K562 (cell line): ENCODE measurements around the gene CS. TPM values are rescaled to one million over a fixed set of nuclear protein-coding genes. Genes with fewer than 3 reads are reported as not detected.

ENCODE experiments used
- FOXJ3 ChIP-seq: sonication (generic); formaldehyde crosslinking; IDR thresholded peaks from 2 replicates; pipeline ENCODE4 v1.4.0; 2020; ENCODE audit warnings: mild to moderate bottlenecking, missing genetic modification reagents
- GABPA ChIP-seq: fragments of 200-800 bp; sonication (Bioruptor generic); conservative IDR thresholded peaks from 2 replicates; pipeline ENCODE4 v1.6.1; 2016; ENCODE audit warnings: low read depth, missing genetic modification characterization, missing compliant biosample characterization
- HNRNPH1 ChIP-seq: fragments of 200-400 bp; formaldehyde crosslinking; optimal IDR thresholded peaks from 2 replicates; pipeline ENCODE3; 2017; ENCODE audit warnings: low read depth, mild to moderate bottlenecking, low read length, moderate library complexity
- HNRNPLL ChIP-seq: fragments of 200-400 bp; formaldehyde crosslinking; IDR thresholded peaks from 2 replicates; pipeline ENCODE4 v1.6.1; 2017; ENCODE audit warnings: low read length, low read depth, mild to moderate bottlenecking; ENCODE audit not compliant: poor library complexity, severe bottlenecking
- L3MBTL2 ChIP-seq: fragments of 450-650 bp; IDR thresholded peaks from 2 replicates; pipeline ENCODE4 v1.6.1; 2016; ENCODE audit warnings: mild to moderate bottlenecking, moderate library complexity
- NR2C2 ChIP-seq, 2 experiments: fragments of 200-800 bp in 1 of 2; sonication (Bioruptor generic) in 1 of 2; sonication (generic) in 1 of 2; formaldehyde crosslinking in 1 of 2; IDR thresholded peaks; 2 replicates each; pipeline versions ENCODE4 v1.6.1 to v1.8.0; 2016 to 2022; ENCODE audit warnings: mild to moderate bottlenecking in 1 of 2, missing compliant biosample characterization in 1 of 2, missing genetic modification characterization in 1 of 2, missing genetic modification reagents in 1 of 2
- POLR2G ChIP-seq: fragments of 200-400 bp; formaldehyde crosslinking; IDR thresholded peaks from 2 replicates; pipeline ENCODE4 v1.6.1; 2017; ENCODE audit warnings: low read depth, mild to moderate bottlenecking, antibody characterized with exemption, low read length, moderate library complexity
- TRIM24 ChIP-seq, 2 experiments: fragments of 450-650 bp; IDR thresholded peaks; 2 replicates each; pipeline ENCODE4 v1.6.1; 2016
- ZBTB40 ChIP-seq, 2 experiments: fragments of 450-650 bp in 1 of 2; sonication (generic) in 1 of 2; formaldehyde crosslinking in 1 of 2; IDR thresholded peaks; 2 replicates each; pipeline versions ENCODE4 v1.7.1 to v1.9.0; 2016 to 2022; ENCODE audit warnings: inconsistent platforms in 1 of 2, mild to moderate bottlenecking in 1 of 2, missing genetic modification reagents in 1 of 2
- ZNF512 ChIP-seq: IDR thresholded peaks from 2 replicates; pipeline ENCODE4 v1.6.1; 2016; ENCODE audit warnings: missing genetic modification characterization, missing compliant biosample characterization
- polyA plus RNA-seq, 8 experiments: library from polyadenylated mRNA; depleted of rRNA in 4 of 8; stranded (reverse) in 5 of 8; unstranded in 3 of 8; fragments of >200 nt; fragmentation: Nextera tagmentation in 2 of 8; fragmentation: Illumina TruSeq in 1 of 8; extraction: Ambion mirVana in 2 of 8; extraction: Trizol in 1 of 8; gene quantifications; 2 replicates each; pipeline versions ENCODE4 v1.2.1 to v1.2.3, GENCODE V29; 2011 to 2014; ENCODE audit warnings: inconsistent platforms in 1 of 8, missing spikeins in 1 of 8
- total RNA-seq, 7 experiments: library from RNA; depleted of rRNA in 6 of 7; stranded (reverse); fragments of >200 nt in 6 of 7; fragmentation: Illumina TruSeq in 2 of 7; extraction: Trizol in 2 of 7; gene quantifications; 2 replicates each; pipeline versions ENCODE4 v1.2.1 to v1.2.3, GENCODE V29; 2011 to 2021; ENCODE audit warnings: low replicate concordance in 1 of 7
- TF ChIP-seq, protein P1 (sequence below), 2 experiments: fragments of 150-350 bp in 1 of 2; IDR thresholded peaks; 2 replicates each; pipeline ENCODE4 v1.6.1; 2012 to 2016; ENCODE audit warnings: low read depth in 2 of 2, low read length in 2 of 2, mild to moderate bottlenecking in 1 of 2, moderate library complexity in 1 of 2

CS gene
- total and polyA plus RNA-seq, 9 of the 15 experiments (the other 6 are each of a cell fraction or from before 2014, with no cell fraction given) = 99.9 to 390 (median 149) TPM

GRCh38 chr12:56221757-56222530, 78.2 kb downstream of the CS start, which contains the start of gene RNF41 (continued):
- 0 out of 2 replicates have a peak, but pooled peaks have one; percentile 15 for TF ChIP-seq NR2C2 (CRISPR knock-in tag; IDR thresholded peaks at IDR 0.05)
- TF ChIP-seq NR2C2 (tag; IDR thresholded peaks at IDR 0.05) = peak; percentile 66; the same call in 1 of the 2 replicates
- peak; percentile 85 for TF ChIP-seq ZBTB40 (IDR thresholded peaks at IDR 0.05)
- TF ChIP-seq ZBTB40 (CRISPR knock-in tag; IDR thresholded peaks at IDR 0.05) = no peak
- TF ChIP-seq HNRNPLL = no peak
- TF ChIP-seq FOXJ3 (CRISPR knock-in tag) = no peak
- TF ChIP-seq ZNF512 (tag) = no peak
- TF ChIP-seq, protein P1, sequence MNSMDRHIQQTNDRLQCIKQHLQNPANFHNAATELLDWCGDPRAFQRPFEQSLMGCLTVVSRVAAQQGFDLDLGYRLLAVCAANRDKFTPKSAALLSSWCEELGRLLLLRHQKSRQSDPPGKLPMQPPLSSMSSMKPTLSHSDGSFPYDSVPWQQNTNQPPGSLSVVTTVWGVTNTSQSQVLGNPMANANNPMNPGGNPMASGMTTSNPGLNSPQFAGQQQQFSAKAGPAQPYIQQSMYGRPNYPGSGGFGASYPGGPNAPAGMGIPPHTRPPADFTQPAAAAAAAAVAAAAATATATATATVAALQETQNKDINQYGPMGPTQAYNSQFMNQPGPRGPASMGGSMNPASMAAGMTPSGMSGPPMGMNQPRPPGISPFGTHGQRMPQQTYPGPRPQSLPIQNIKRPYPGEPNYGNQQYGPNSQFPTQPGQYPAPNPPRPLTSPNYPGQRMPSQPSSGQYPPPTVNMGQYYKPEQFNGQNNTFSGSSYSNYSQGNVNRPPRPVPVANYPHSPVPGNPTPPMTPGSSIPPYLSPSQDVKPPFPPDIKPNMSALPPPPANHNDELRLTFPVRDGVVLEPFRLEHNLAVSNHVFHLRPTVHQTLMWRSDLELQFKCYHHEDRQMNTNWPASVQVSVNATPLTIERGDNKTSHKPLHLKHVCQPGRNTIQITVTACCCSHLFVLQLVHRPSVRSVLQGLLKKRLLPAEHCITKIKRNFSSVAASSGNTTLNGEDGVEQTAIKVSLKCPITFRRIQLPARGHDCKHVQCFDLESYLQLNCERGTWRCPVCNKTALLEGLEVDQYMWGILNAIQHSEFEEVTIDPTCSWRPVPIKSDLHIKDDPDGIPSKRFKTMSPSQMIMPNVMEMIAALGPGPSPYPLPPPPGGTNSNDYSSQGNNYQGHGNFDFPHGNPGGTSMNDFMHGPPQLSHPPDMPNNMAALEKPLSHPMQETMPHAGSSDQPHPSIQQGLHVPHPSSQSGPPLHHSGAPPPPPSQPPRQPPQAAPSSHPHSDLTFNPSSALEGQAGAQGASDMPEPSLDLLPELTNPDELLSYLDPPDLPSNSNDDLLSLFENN (IDR thresholded peaks at IDR 0.05; ENCODE audit: low read depth in 2 of 2, low read length in 2 of 2) = peak in 1 of 2 experiments; percentile 56; a peak in 2 of 4 replicates
- no peak for TF ChIP-seq HNRNPH1
- peak; percentile 92 for TF ChIP-seq GABPA (tag)
- TF ChIP-seq L3MBTL2 = peak; percentile 83
- no peak for TF ChIP-seq TRIM24 (IDR thresholded peaks at IDR 0.05)
- TF ChIP-seq POLR2G = peak; percentile 84
